K562 (cell line): ENCODE results near the gene SRGAP2B.
"Not testable (repeated sequence)": the region's sequence is repeated elsewhere in the genome, so short reads cannot be mapped to it uniquely, and the experiment has no call there.

Experiments used
- NFYB ChIP-seq: IDR thresholded peaks from 2 replicates; pipeline ENCODE4 v1.6.1; 2011; ENCODE audit warnings: mild to moderate bottlenecking, moderate library complexity; ENCODE audit not compliant: insufficient read length; ENCODE audit errors: extremely low read depth
- SRSF7 ChIP-seq: fragments of 200-400 bp; formaldehyde crosslinking; optimal IDR thresholded peaks from 2 replicates; pipeline ENCODE3; 2017; ENCODE audit warnings: mild to moderate bottlenecking, low read depth, low read length
- TF ChIP-seq, protein P1 (sequence below), 3 experiments: IDR thresholded peaks in 2 of 3; conservative IDR thresholded peaks in 1 of 3; 2 replicates each; pipeline ENCODE4 v1.5.1; 2011 to 2012; ENCODE audit warnings: low read length in 3 of 3, mild to moderate bottlenecking in 3 of 3, control low read depth in 2 of 3, improper control_type of control experiment in 1 of 3, inconsistent platforms in 1 of 3, low read depth in 1 of 3, mixed read lengths in 1 of 3, moderate library complexity in 1 of 3; ENCODE audit not compliant: insufficient read depth in 2 of 3

- not testable (repeated sequence) for TF ChIP-seq SRSF7, NFYB
- TF ChIP-seq, protein P1, sequence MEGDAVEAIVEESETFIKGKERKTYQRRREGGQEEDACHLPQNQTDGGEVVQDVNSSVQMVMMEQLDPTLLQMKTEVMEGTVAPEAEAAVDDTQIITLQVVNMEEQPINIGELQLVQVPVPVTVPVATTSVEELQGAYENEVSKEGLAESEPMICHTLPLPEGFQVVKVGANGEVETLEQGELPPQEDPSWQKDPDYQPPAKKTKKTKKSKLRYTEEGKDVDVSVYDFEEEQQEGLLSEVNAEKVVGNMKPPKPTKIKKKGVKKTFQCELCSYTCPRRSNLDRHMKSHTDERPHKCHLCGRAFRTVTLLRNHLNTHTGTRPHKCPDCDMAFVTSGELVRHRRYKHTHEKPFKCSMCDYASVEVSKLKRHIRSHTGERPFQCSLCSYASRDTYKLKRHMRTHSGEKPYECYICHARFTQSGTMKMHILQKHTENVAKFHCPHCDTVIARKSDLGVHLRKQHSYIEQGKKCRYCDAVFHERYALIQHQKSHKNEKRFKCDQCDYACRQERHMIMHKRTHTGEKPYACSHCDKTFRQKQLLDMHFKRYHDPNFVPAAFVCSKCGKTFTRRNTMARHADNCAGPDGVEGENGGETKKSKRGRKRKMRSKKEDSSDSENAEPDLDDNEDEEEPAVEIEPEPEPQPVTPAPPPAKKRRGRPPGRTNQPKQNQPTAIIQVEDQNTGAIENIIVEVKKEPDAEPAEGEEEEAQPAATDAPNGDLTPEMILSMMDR (IDR thresholded peaks at IDR 0.05 in 2 of 3, conservative IDR thresholded peaks at IDR 0.05 in 1 of 3; ENCODE audit: insufficient read depth in 2 of 3, low read depth in 1 of 3, low read length in 3 of 3): not testable (repeated sequence)
These were observed 102.2 kb downstream of the SRGAP2B start for GRCh38 chr1:144992915-144993314.
